Brain microvascular endothelial cell (primary cell): Measurements from ENCODE around the gene LRRC28.

ENCODE experiments used
- DNase-seq: peaks from one replicate; pipeline ENCODE4 v3.0.0-alpha.2; 2020
- H3K27ac ChIP-seq: fragments of 250-450 bp; sonication (Bioruptor Pico); 2 replicates; pipeline ENCODE4 v1.5.1; 2020; ENCODE audit warnings: mild to moderate bottlenecking, moderate library complexity
- H3K27me3 ChIP-seq: fragments of 250-450 bp; sonication (Bioruptor Pico); replicated peaks from 2 replicates; pipeline ENCODE4 v1.5.1; 2020; ENCODE audit warnings: mild to moderate bottlenecking
- H3K36me3 ChIP-seq: fragments of 250-450 bp; sonication (Bioruptor Pico); replicated peaks from 2 replicates; pipeline ENCODE4 v1.5.1; 2020; ENCODE audit warnings: mild to moderate bottlenecking
- H3K4me3 ChIP-seq: 2 replicates; pipeline ENCODE4 v1.5.1; 2011; ENCODE audit warnings: low read depth, mild to moderate bottlenecking, control low read depth, low read length, moderate library complexity
- in situ Hi-C: cut with HindIII; loops from 2 replicates; pipeline ENCODE4 v1.10.0; 2017; ENCODE audit warnings: low sequenced_read_pairs, low pct_ligation_motif_present
- TF ChIP-seq, protein P1 (sequence below): IDR thresholded peaks from 2 replicates; pipeline ENCODE4 v1.5.1; 2011; ENCODE audit warnings: low read depth, mild to moderate bottlenecking, moderate library complexity, low read length, control low read depth, inconsistent platforms; ENCODE audit errors: missing control alignments

Gene LRRC28

GRCh38 chr15:99406716-99407487 lies 155.6 kb downstream of the LRRC28 start:
- Histone ChIP-seq H3K27me3 (no peaks in the 10 kb centered on the region), H3K27ac (no peak overlapping the region), H3K36me3 (no peaks in the 10 kb centered on the region), H3K4me3 (no peak overlapping the region)
- no peak for DNase-seq
- in situ Hi-C loops: no loop called here
- TF ChIP-seq, protein P1, sequence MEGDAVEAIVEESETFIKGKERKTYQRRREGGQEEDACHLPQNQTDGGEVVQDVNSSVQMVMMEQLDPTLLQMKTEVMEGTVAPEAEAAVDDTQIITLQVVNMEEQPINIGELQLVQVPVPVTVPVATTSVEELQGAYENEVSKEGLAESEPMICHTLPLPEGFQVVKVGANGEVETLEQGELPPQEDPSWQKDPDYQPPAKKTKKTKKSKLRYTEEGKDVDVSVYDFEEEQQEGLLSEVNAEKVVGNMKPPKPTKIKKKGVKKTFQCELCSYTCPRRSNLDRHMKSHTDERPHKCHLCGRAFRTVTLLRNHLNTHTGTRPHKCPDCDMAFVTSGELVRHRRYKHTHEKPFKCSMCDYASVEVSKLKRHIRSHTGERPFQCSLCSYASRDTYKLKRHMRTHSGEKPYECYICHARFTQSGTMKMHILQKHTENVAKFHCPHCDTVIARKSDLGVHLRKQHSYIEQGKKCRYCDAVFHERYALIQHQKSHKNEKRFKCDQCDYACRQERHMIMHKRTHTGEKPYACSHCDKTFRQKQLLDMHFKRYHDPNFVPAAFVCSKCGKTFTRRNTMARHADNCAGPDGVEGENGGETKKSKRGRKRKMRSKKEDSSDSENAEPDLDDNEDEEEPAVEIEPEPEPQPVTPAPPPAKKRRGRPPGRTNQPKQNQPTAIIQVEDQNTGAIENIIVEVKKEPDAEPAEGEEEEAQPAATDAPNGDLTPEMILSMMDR: no peak

- TF ChIP-seq, protein P1: no peak
- Histone ChIP-seq H3K27me3 (no peaks in the 10 kb centered on the region), H3K36me3 (no peaks in the 10 kb centered on the region), H3K4me3 (no peak overlapping the region), H3K27ac (no peak overlapping the region)
- in situ Hi-C loops: no loop called here
- DNase-seq: no peak
Observed at GRCh38 chr15:99407716-99408115, 156.4 kb downstream of the LRRC28 start.

- TF ChIP-seq, protein P1: no peak
- peak; percentile 74 for DNase-seq
- Histone ChIP-seq H3K27me3 (no peaks in the 10 kb centered on the region), H3K36me3 (no peaks in the 10 kb centered on the region), H3K27ac (no peak overlapping the region), H3K4me3 (no peak overlapping the region)
- in situ Hi-C loops: no loop called here
Observed at GRCh38 chr15:99408236-99409096, 157.2 kb downstream of the LRRC28 start.

DNA sequence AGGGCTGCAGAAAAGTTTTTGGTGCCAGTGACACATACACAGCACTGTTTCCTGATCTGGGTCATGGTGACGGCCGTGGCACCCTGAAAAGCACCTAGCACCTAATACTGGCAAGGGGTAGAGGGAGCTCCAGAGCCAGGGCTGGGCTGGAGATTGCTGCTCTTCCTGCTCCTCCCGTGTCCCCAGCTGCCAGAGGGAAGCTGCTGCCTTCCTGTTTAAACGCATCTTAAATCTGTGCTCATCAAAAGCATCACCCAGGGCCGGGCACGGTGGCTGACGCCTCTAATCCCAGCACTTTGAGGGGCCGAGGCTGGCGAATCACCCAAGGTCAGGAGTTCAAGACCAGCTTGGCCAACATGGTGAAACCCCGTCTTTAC lies 157.8 kb downstream of the LRRC28 start:
- H3K27ac ChIP-seq: no peak overlapping the region
- peak; percentile 37 for DNase-seq
- in situ Hi-C loops: no loop called here
- H3K27me3 ChIP-seq: no peaks in the 10 kb centered on the region
- TF ChIP-seq, protein P1: peak; percentile 81
- no peaks in the 10 kb centered on the region for H3K36me3 ChIP-seq
- H3K4me3 ChIP-seq: no peak overlapping the region

DNA sequence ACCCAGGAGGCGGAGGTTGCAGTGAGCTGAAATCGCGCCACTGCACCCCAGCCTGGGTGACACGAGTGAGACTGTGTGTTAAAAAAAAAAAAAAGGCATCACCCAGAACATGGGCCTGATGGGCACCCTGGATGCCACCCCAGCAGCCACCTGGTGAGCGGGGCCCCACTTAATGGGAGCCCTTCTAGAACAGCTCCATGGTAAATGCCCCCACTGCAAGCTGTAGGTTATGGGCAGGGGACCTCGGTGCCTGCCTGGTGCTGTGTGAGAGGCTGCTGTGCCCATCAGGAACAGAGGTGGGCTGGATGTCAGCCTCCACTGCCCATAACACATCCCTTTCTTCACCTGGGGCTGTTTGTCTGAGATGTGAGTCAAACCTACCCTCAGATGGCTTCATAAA lies 158.3 kb downstream of the LRRC28 start:
- TF ChIP-seq, protein P1: no peak
- Histone ChIP-seq H3K4me3 (no peak overlapping the region), H3K27me3 (no peaks in the 10 kb centered on the region)

More for the DNA sequence above, 158.3 kb downstream of the LRRC28 start:
- Histone ChIP-seq H3K27ac (no peak overlapping the region), H3K36me3 (no peaks in the 10 kb centered on the region)
- no peak for DNase-seq
- in situ Hi-C loops: no loop called here
